Lung (tissue), 12 donors: Measurements from ENCODE around the gene RASA2. TPM values are rescaled to one million over a fixed set of nuclear protein-coding genes. Genes with fewer than 3 reads are reported as not detected.

Source experiments
- ATAC-seq: fragments of 200-7000 bp; cut with Tn5 transposase; one replicate; pipeline ENCODE4 v1.9.1; 2020; ENCODE audit warnings: moderate number of reproducible peaks; ENCODE audit not compliant: insufficient read depth, low FRiP score
- DNase-seq, 3 donors: peaks; one replicate each; pipeline ENCODE4 v3.0.0-alpha.2; 2013 to 2017
- H3K27ac ChIP-seq, 2 donors: one replicate each; pipeline ENCODE4 v1.5.1; 2013; ENCODE audit warnings: mild to moderate bottlenecking in 2 of 2, moderate library complexity in 2 of 2, control low read depth in 1 of 2, inconsistent platforms in 1 of 2, low read depth in 1 of 2, low read length in 1 of 2
- H3K27me3 ChIP-seq, 3 donors: one replicate each; pipeline ENCODE4 v1.5.1; 2013; ENCODE audit warnings: low read length in 2 of 3; ENCODE audit not compliant: control insufficient read depth in 3 of 3, insufficient read depth in 3 of 3
- H3K36me3 ChIP-seq, 4 donors: one replicate each; pipeline ENCODE4 v1.5.1; 2013; ENCODE audit warnings: low read length in 4 of 4, mild to moderate bottlenecking in 1 of 4, moderate library complexity in 1 of 4; ENCODE audit not compliant: control insufficient read depth in 4 of 4, insufficient read depth in 4 of 4
- H3K4me1 ChIP-seq, 5 donors: one replicate each; pipeline ENCODE4 v1.5.1; 2013; ENCODE audit warnings: low read length in 5 of 5, mild to moderate bottlenecking in 2 of 5, moderate library complexity in 1 of 5; ENCODE audit not compliant: control insufficient read depth in 5 of 5, insufficient read depth in 5 of 5
- H3K4me3 ChIP-seq: one replicate; pipeline ENCODE4 v1.5.1; 2013; ENCODE audit warnings: mild to moderate bottlenecking, control low read depth, moderate library complexity
- H3K9ac ChIP-seq, 2 donors: one replicate each; pipeline ENCODE4 v1.5.1; 2013; ENCODE audit warnings: low read length in 2 of 2, control low read depth in 1 of 2; ENCODE audit not compliant: insufficient read depth in 1 of 2
- H3K9me3 ChIP-seq, 4 donors: one replicate each; pipeline ENCODE4 v1.5.1; 2013; ENCODE audit warnings: low read length in 3 of 4, mild to moderate bottlenecking in 1 of 4, moderate library complexity in 1 of 4; ENCODE audit not compliant: control insufficient read depth in 4 of 4, insufficient read depth in 3 of 4
- CTCF ChIP-seq: IDR thresholded peaks from 2 replicates; pipeline ENCODE4 v1.5.1; 2012; ENCODE audit warnings: mild to moderate bottlenecking; ENCODE audit errors: control extremely low read depth, extremely low read depth
- WGBS, 2 donors: extraction: QIAGEN DNeasy Blood & Tissue Kit; methylation state at CpG; one replicate each; pipeline ENCODE4 v1.1.7; 2013; 5-methylcytosine and 5-hydroxymethylcytosine counted together
- polyA plus RNA-seq, 2 donors: library from polyadenylated mRNA; stranded (reverse); fragments of 200-250 nt; gene quantifications; one replicate each; pipeline ENCODE4 v1.2.1, GENCODE V29; 2013
- total RNA-seq, 2 donors: library from RNA; depleted of rRNA in 1 of 2; stranded (reverse); fragments of >200 nt in 1 of 2; gene quantifications; one replicate each; pipeline ENCODE4 v1.2.1, GENCODE V29; 2014 to 2021
- donor health status: control.
- donor health status: control.
- donor health status: Bipolar disorder and iron deficiency.
- donor health status: healthy.
- donor health status: DM: yes; HTN: yes; CAD: no.

RASA2 gene
- total and polyA plus RNA-seq, 4 donors, result 6.8 to 27.4 (median 12.9) TPM

- DNase-seq (no peak), ATAC-seq (no peak)
- no peaks in the 10 kb centered on the region for H3K27me3 ChIP-seq
- peaks cover 0 to 4% (median 2%) of the 10 kb centered on the region in 4 donors for H3K9me3 ChIP-seq
- no peak for TF ChIP-seq CTCF
- no peak overlapping the region for H3K4me3 ChIP-seq
- no peaks in the 10 kb centered on the region for H3K4me1 ChIP-seq
- no peak overlapping the region for H3K27ac ChIP-seq
- no peak overlapping the region for H3K9ac ChIP-seq
- WGBS, 2 donors, result 98 to 100% methylated on average over 12 of the region's 12 CpGs
- peaks cover 8 to 18% (median 13%) of the 10 kb centered on the region in 4 donors for H3K36me3 ChIP-seq
Measured at GRCh38 chr3:141600331-141600730, 113.5 kb downstream of the RASA2 start.

GRCh38 chr3:141602706-141603105 is 115.9 kb downstream of the RASA2 start:
- ATAC-seq (no peak), DNase-seq (no peak)
- 95 to 98% methylated on average over 4 of the region's 4 CpGs for WGBS, 2 donors
- no peak overlapping the region for H3K9ac ChIP-seq
- H3K4me3 ChIP-seq, result no peak overlapping the region
- H3K36me3 ChIP-seq, result peaks cover 6 to 16% (median 9%) of the 10 kb centered on the region in 4 donors
- H3K4me1 ChIP-seq, result no peaks in the 10 kb centered on the region
- H3K27ac ChIP-seq, result no peak overlapping the region
- TF ChIP-seq CTCF, result no peak
- peaks cover 0 to 4% (median 2%) of the 10 kb centered on the region in 4 donors for H3K9me3 ChIP-seq
- no peaks in the 10 kb centered on the region for H3K27me3 ChIP-seq

- Histone ChIP-seq H3K27me3 (no peaks in the 10 kb centered on the region), H3K9me3 (peaks cover 0 to 4% (median 2%) of the 10 kb centered on the region in 4 donors), H3K4me3 (no peak overlapping the region), H3K4me1 (peaks cover 0 to 2% (median 0%) of the 10 kb centered on the region in 5 donors), H3K9ac (no peak overlapping the region), H3K27ac (no peak overlapping the region), H3K36me3 (peaks cover 6 to 18% (median 11%) of the 10 kb centered on the region in 4 donors)
- no peak for DNase-seq
- no peak for TF ChIP-seq CTCF
- 97 to 99% methylated on average over 3 of the region's 3 CpGs for WGBS, 2 donors
- no peak for ATAC-seq
Measured at GRCh38 chr3:141603473-141604035, 116.7 kb downstream of the RASA2 start.

- ATAC-seq (no peak), DNase-seq (no peak)
- no peak for TF ChIP-seq CTCF
- H3K4me1 ChIP-seq, result peaks cover 0 to 3% (median 0%) of the 10 kb centered on the region in 5 donors
- peaks cover 0 to 3% (median under 1%) of the 10 kb centered on the region in 4 donors for H3K9me3 ChIP-seq
- H3K27me3 ChIP-seq, result no peaks in the 10 kb centered on the region
- H3K9ac ChIP-seq, result no peak overlapping the region
- H3K27ac ChIP-seq, result no peak overlapping the region
- peaks cover 3 to 21% (median 12%) of the 10 kb centered on the region in 4 donors for H3K36me3 ChIP-seq
- H3K4me3 ChIP-seq, result no peak overlapping the region
- 71 to 85% methylated on average over 2 of the region's 2 CpGs for whole genome bisulfite sequencing, 2 donors
Measured at GRCh38 chr3:141605883-141606282, 119.1 kb downstream of the RASA2 start.
